ENCODE results near the gene CTBP2. TPM values are rescaled to one million over a fixed set of nuclear protein-coding genes. Genes with fewer than 3 reads are reported as not detected.
A peak's percentile ranks its signal among the peaks of the same experiment; 100 is the strongest.

CTBP2 gene
- total RNA-seq, 1 experiment from 2014 or later: 125 TPM

GRCh38 chr10:124935946-124936345 is 224.4 kb downstream of the CTBP2 start:
- ChIA-PET CTCF (no interaction called here), POLR2A (no interaction called here)
- H3K27ac ChIP-seq (ENCODE audit: low read length): no peak overlapping the region
- intact Hi-C loops (cut with micrococcal nuclease; ENCODE audit: unreplicated experiment) (no loop called here), in situ Hi-C loops (cut with HindIII; ENCODE audit: low pct_unique_long_range_greater_than_20kb, low sequenced_read_pairs) (no loop called here)
- BruUV-seq (replicated peaks): no TSS peak
- DNase-seq (ENCODE audit: low read depth, low spot score) (no peak), ATAC-seq (peak; percentile 55; the same call in 1 of the 2 replicates)
- H3K9me3 ChIP-seq (ENCODE audit: control insufficient read depth, insufficient read depth, low read depth, low read length): no peaks in the 10 kb centered on the region; the same call in 1 of the 2 replicates
- no peak overlapping the region for H3K4me3 ChIP-seq (ENCODE audit: low read depth in 2 of 2, low read length in 2 of 2)
- no peaks in the 10 kb centered on the region for H3K27me3 ChIP-seq (ENCODE audit: control insufficient read depth, insufficient read depth, low read length)
- no peaks in the 10 kb centered on the region for H3K36me3 ChIP-seq (ENCODE audit: control insufficient read depth, insufficient read depth, low read length)
- TF ChIP-seq REST (IDR thresholded peaks at IDR 0.05; ENCODE audit: insufficient read depth in 1 of 2, low read depth in 2 of 2, low read length in 1 of 2) (no peak), TCF7L2 (IDR thresholded peaks at IDR 0.05; ENCODE audit: low read depth, low read length) (no peak), POLR2AphosphoS5 (IDR thresholded peaks at IDR 0.05; ENCODE audit: low read depth, low read length) (no peak), CTCF (IDR thresholded peaks at IDR 0.05) (no peak), SIN3A (IDR thresholded peaks at IDR 0.05; ENCODE audit: borderline replicate concordance, insufficient read depth, low read depth, low read length) (no peak)
- H3K4me1 ChIP-seq (ENCODE audit: control insufficient read depth, insufficient read depth, low read length): no peaks in the 10 kb centered on the region

Small RNA genes within 50 kb of the gene (microRNA-seq; reads per million reads assigned to microRNA genes)
- gene MIR4296 (ENCODE audit: unreplicated experiment): not detected

Other genes with a start within 250 kb of the CTBP2 start
- 23.2 TPM for gene ZRANB1, start 218.4 kb downstream of the CTBP2 start, total RNA-seq (2021; ENCODE audit: unreplicated experiment)

Measured in Panc1 (cell line).